PC-9 (cell line): ENCODE results near the gene TMEM14A.

ENCODE experiments used
- CTCF ChIP-seq: fragments of 200-600 bp; sonication (generic); conservative IDR thresholded peaks from 2 replicates; pipeline ENCODE4 v1.6.1; 2017; ENCODE audit warnings: mixed run types, antibody characterized with exemption, mild to moderate bottlenecking, moderate library complexity
- EZH2 ChIP-seq: fragments of 200-600 bp; sonication (generic); IDR thresholded peaks from 2 replicates; pipeline ENCODE4 v1.8.0; 2017; ENCODE audit warnings: antibody characterized with exemption, low read depth

GRCh38 chr6:52689857-52690256, 18.9 kb downstream of the TMEM14A start:
- TF ChIP-seq EZH2 (no peak), CTCF (no peak)
